K562 (cell line): Measurements from ENCODE around the gene PDE2A.
"Not testable (repeated sequence)": the region's sequence is repeated elsewhere in the genome, so short reads cannot be mapped to it uniquely, and the experiment has no call there.

Experiments
- ATF6 ChIP-seq: sonication (generic); formaldehyde crosslinking; IDR thresholded peaks from 2 replicates; pipeline ENCODE4 v1.4.0; 2020; ENCODE audit warnings: mild to moderate bottlenecking, missing genetic modification reagents
- POLR2AphosphoS2 ChIP-seq: IDR thresholded peaks from 2 replicates; pipeline ENCODE4 v1.6.1; 2012; ENCODE audit warnings: low read length, improper control_type of control experiment

- not testable (repeated sequence) for TF ChIP-seq POLR2AphosphoS2; ATF6 (CRISPR knock-in tag)
These were observed 101.7 kb downstream of the PDE2A start for GRCh38 chr11:72572540-72572939.
